NB4 (cell line): ENCODE measurements around the gene GARIN6.

Experiments
- DNase-seq: peaks from one replicate; pipeline ENCODE4 v3.0.0; 2010; ENCODE audit warnings: low read depth
- H3K4me3 ChIP-seq: one replicate; pipeline ENCODE4 v1.5.1; 2011; ENCODE audit warnings: mild to moderate bottlenecking, low read depth, low read length, moderate library complexity
- CTCF ChIP-seq: IDR thresholded peaks from one replicate; pipeline ENCODE4 v1.5.1; 2012; ENCODE audit warnings: low read depth, low read length
- MAX ChIP-seq: IDR thresholded peaks from 2 replicates; pipeline ENCODE4 v1.6.1; 2011; ENCODE audit warnings: low read depth, low read length
- MYC ChIP-seq: IDR thresholded peaks from 2 replicates; pipeline ENCODE4 v1.6.1; 2011; ENCODE audit warnings: low read depth, low read length
- POLR2A ChIP-seq: IDR thresholded peaks from 2 replicates; pipeline ENCODE4 v1.6.1; 2011; ENCODE audit warnings: mild to moderate bottlenecking; ENCODE audit not compliant: insufficient read length; ENCODE audit errors: extremely low read depth

GARIN6 gene

DNA sequence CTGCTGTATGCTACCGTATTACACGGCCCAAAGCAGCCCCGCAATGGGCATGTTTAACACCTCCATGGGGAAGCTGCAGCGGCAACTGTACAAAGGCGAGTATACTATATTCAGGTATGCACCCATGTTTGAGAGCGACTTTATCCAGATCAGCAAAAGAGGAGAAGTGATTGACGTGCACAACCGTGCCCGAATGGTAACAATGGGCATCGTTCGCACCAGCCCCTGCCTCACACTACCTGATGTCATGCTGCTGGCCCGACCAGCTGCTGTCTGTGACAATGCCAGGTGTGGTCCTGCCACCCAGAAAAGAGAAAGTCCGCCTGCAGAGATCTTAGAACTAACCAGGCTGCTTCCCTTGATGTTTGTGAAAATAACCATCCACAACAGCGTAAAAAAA, 630 bp downstream of the GARIN6 start:
- H3K4me3 ChIP-seq, result no peak overlapping the region
- TF ChIP-seq MYC (no peak), CTCF (no peak), MAX (no peak), POLR2A (no peak)
- no peak for DNase-seq

DNA sequence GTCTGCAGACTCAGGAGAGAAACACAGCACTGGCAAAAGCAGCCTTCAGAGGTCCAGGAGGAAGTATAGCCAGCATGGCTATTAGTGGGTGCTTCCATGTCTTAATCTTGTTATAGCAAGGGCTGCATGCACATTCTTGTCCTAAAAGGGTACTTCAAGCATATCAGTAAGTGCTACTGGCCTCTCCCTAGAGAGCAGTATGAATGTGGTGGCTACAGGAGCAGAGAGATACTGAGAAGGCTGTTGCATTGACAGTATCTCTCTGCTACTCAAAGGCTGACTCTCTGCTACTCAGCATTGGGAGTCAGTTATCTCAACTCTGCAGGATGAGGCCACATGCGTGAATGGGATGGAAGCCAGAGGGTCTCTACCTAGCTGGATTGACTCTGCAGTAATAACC, 2.0 kb downstream of the GARIN6 start:
- no peak for TF ChIP-seq POLR2A
- TF ChIP-seq MAX, result no peak
- TF ChIP-seq MYC, result no peak
- TF ChIP-seq CTCF, result no peak
- H3K4me3 ChIP-seq, result no peak overlapping the region
- DNase-seq, result no peak

GRCh38 chr12:99658671-99659349, 11.3 kb downstream of the GARIN6 start:
- no peak overlapping the region for H3K4me3 ChIP-seq
- DNase-seq, result peak; percentile 19
- TF ChIP-seq POLR2A (no peak), MYC (no peak), CTCF (peak; percentile 3), MAX (no peak)

DNA sequence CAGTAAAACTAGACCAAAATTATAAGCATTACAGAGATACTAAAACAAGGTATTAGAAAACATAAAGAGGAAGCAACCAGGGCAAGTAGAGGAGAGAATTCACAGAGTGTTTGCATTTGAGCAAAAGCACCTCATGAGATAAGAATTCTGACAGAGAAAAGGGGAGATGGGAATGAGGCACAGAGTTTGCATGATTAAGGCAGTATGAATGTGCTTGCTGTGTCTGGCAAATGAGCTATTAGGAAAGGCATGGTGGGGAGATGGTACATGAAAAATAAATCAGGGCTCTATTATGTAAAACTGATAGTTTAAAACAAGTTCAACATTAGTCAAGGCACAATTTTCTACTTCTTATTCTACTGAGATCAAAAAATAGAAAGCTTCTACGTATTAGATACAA, 23.1 kb downstream of the GARIN6 start:
- H3K4me3 ChIP-seq, result no peak overlapping the region
- TF ChIP-seq POLR2A, result no peak
- TF ChIP-seq CTCF, result no peak
- TF ChIP-seq MYC, result no peak
- no peak for TF ChIP-seq MAX
- no peak for DNase-seq

DNA sequence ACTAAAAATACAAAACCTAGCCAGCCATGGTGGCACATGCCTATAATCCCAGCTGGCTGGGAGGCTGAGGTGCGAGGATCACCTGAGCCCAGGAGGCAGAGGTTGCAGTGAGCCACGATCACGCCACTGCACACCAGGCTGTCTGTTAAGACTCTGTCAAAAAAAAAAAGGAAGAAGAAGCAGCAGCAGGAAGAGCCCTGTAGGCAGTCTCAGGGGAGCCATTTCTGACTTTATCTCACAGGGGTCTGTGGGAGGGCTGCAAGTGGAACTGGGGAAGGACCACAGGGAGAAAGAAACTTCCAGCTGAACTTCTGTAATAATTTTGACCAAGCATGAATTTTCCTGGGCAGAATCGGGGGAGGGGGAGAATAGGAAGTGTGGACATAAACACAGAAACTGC, 32.7 kb downstream of the GARIN6 start:
- H3K4me3 ChIP-seq, result no peak overlapping the region
- peak; percentile 59 for DNase-seq
- TF ChIP-seq MAX (no peak), MYC (no peak), POLR2A (no peak), CTCF (no peak)

DNA sequence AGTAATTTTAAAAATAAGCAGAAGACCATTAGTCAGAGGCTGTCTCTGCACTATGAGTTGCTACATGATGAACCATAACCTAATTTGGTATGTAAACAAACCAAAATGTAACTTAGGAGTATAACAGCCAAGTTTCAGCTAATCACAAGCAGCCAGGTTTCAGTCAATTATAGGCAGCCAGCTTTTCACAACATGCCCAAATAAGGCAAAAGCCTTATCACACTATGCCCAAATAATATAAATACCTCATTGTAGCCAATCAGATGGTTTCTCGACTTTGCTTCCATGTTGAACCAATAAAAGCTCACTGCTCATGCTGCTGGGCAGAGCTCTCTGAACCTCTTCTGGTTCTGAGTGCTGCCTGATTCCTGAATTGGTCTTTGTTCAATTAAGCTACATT, 38.6 kb downstream of the GARIN6 start:
- DNase-seq, result no peak
- H3K4me3 ChIP-seq, result no peak overlapping the region
- no peak for TF ChIP-seq MYC
- no peak for TF ChIP-seq MAX
- no peak for TF ChIP-seq CTCF
- no peak for TF ChIP-seq POLR2A
